Caco-2 (cell line): ENCODE data around the gene WDR20. TPM values are rescaled to one million over a fixed set of nuclear protein-coding genes. Genes with fewer than 3 reads are reported as not detected.

Experiments used
- BruUV-seq: library from RNA; stranded (reverse); fragments of 400-500 nt; replicated peaks from 2 replicates; lab custom pipeline; 2021; lab: Mats Ljungman, UMichigan
- CTCF ChIA-PET: fragments of 300-600 bp; sonication (Branson Sonifier 250); formaldehyde crosslinking; loops from one replicate; lab custom pipeline; 2022; ENCODE audit warnings: antibody characterized with exemption; lab: Charles Lee
- POLR2A ChIA-PET: fragments of 300-600 bp; sonication (Branson Sonifier 250); formaldehyde crosslinking; loops from one replicate; lab custom pipeline; 2022; ENCODE audit warnings: antibody characterized with exemption; lab: Charles Lee
- DNase-seq, 2 experiments: peaks; one replicate each; pipeline versions ENCODE4 v3.0.0 to v3.0.0-alpha.2; 2020 to 2022
- H3K27me3 ChIP-seq: replicated peaks from 2 replicates; pipeline ENCODE4 v1.6.0; 2011; ENCODE audit warnings: low read length; ENCODE audit not compliant: control insufficient read depth, insufficient read depth
- H3K36me3 ChIP-seq: 2 replicates; pipeline ENCODE4 v1.5.1; 2011; ENCODE audit warnings: low read length; ENCODE audit not compliant: control insufficient read depth, insufficient read depth
- H3K4me1 ChIP-seq: fragments of 250-450 bp; sonication (Bioruptor Pico); 2 replicates; pipeline ENCODE4 v1.5.1; 2020; ENCODE audit warnings: mild to moderate bottlenecking
- H3K4me3 ChIP-seq: 2 replicates; pipeline ENCODE4 v1.5.1; 2011; ENCODE audit warnings: low read depth, mild to moderate bottlenecking, control low read depth, low read length
- H3K9me3 ChIP-seq: fragments of 250-450 bp; sonication (Bioruptor Pico); 2 replicates; pipeline ENCODE4 v1.5.1; 2020; ENCODE audit warnings: mild to moderate bottlenecking, moderate library complexity
- H3K27ac Mint-ChIP-seq: one replicate; pipeline ENCODE4 v1.8.0; 2022; ENCODE audit warnings: mixed read lengths; ENCODE audit not compliant: unreplicated experiment
- H3K27me3 Mint-ChIP-seq: one replicate; pipeline ENCODE4 v1.8.0; 2022; ENCODE audit warnings: mixed read lengths; ENCODE audit not compliant: insufficient read depth, unreplicated experiment
- H3K36me3 Mint-ChIP-seq: one replicate; pipeline ENCODE4 v1.8.0; 2022; ENCODE audit warnings: mild to moderate bottlenecking, mixed read lengths; ENCODE audit not compliant: insufficient read depth, unreplicated experiment
- H3K4me1 Mint-ChIP-seq: one replicate; pipeline ENCODE4 v1.8.0; 2022; ENCODE audit warnings: low read depth, mixed read lengths; ENCODE audit not compliant: unreplicated experiment
- H3K4me3 Mint-ChIP-seq: one replicate; pipeline ENCODE4 v1.8.0; 2022; ENCODE audit warnings: mild to moderate bottlenecking, moderate library complexity, mixed read lengths; ENCODE audit not compliant: unreplicated experiment
- H3K9me3 Mint-ChIP-seq: one replicate; pipeline ENCODE4 v1.8.0; 2022; ENCODE audit warnings: mixed read lengths; ENCODE audit not compliant: unreplicated experiment
- intact Hi-C: fragments of 100-400 bp; cut with micrococcal nuclease; formaldehyde crosslinking; loops from one replicate; pipeline ENCODE4 v1.10.0; 2022; ENCODE audit not compliant: unreplicated experiment
- total RNA-seq: library from RNA; stranded (reverse); gene quantifications from 2 replicates; pipeline ENCODE4 v1.2.3, GENCODE V29; 2022
- TF ChIP-seq, protein P1 (sequence below), 2 experiments: fragments of 200-600 bp in 1 of 2; IDR thresholded peaks; 1 replicate in 1 of 2; 2 replicates in 1 of 2; pipeline versions ENCODE4 v1.5.1 to v1.8.0; 2011 to 2022; ENCODE audit warnings: antibody characterized with exemption in 1 of 2, control low read depth in 1 of 2, inconsistent platforms in 1 of 2, low read depth in 1 of 2, low read length in 1 of 2, mild to moderate bottlenecking in 1 of 2, moderate library complexity in 1 of 2; ENCODE audit not compliant: insufficient read depth in 1 of 2, severe bottlenecking in 1 of 2, unreplicated experiment in 1 of 2

Gene WDR20
- total RNA-seq, 1 experiment from 2014 or later, result 32.5 TPM

DNA sequence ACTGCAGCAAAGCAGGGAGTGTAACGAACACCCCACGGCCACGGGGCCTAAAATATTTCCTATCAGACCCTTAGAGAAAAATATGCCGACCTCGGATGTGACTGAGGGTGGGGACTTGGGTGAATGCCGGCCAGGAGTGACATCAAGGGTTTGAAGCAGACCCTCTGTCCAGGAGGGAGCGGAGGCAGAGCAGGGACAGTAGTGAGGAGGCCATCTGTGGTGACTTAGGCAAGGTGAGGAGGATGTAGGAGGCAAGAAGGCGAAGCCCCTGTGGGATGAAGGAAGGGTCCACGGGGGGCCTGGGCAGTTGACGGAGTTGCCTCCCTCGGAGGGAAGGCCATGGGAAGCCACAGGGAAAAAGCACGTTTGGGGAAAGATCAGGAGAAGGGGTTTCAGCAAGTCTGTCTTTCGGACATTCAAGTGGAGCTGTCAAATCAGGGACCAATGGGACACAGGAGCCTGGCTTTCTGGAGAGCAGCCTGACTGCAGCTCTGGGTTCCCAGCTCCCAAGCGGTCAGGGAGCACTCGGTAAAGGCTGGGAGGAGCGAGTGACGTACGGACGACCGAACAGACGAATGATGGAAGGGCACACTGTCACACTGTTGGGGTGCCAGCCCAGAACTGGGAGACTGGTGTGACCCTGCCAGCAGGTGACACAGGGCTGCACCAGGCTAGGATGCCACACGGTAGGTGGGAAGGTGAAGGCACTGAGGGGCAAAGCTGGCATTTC is 90.9 kb downstream of the WDR20 start:
- no TSS peak for BruUV-seq
- no peak overlapping the region for H3K4me3 ChIP-seq
- ChIA-PET CTCF (interaction anchor here (1.2 kb wide), 1 partner anchor 84 kb away, joined by 4 read pairs; no protein-coding TSS in a partner anchor), POLR2A (no interaction called here)
- no peaks in the 10 kb centered on the region for H3K27me3 ChIP-seq
- intact Hi-C loops, result no loop called here
- Mint-ChIP-seq H3K27me3 (no peaks in the 10 kb centered on the region), H3K4me1 (no peaks in the 10 kb centered on the region), H3K36me3 (no peaks in the 10 kb centered on the region), H3K9me3 (no peaks in the 10 kb centered on the region), H3K4me3 (no peak overlapping the region), H3K27ac (no peak overlapping the region)
- H3K9me3 ChIP-seq, result no peaks in the 10 kb centered on the region
- TF ChIP-seq, protein P1, sequence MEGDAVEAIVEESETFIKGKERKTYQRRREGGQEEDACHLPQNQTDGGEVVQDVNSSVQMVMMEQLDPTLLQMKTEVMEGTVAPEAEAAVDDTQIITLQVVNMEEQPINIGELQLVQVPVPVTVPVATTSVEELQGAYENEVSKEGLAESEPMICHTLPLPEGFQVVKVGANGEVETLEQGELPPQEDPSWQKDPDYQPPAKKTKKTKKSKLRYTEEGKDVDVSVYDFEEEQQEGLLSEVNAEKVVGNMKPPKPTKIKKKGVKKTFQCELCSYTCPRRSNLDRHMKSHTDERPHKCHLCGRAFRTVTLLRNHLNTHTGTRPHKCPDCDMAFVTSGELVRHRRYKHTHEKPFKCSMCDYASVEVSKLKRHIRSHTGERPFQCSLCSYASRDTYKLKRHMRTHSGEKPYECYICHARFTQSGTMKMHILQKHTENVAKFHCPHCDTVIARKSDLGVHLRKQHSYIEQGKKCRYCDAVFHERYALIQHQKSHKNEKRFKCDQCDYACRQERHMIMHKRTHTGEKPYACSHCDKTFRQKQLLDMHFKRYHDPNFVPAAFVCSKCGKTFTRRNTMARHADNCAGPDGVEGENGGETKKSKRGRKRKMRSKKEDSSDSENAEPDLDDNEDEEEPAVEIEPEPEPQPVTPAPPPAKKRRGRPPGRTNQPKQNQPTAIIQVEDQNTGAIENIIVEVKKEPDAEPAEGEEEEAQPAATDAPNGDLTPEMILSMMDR (IDR thresholded peaks at IDR 0.05; ENCODE audit: insufficient read depth in 1 of 2, low read depth in 1 of 2, low read length in 1 of 2, severe bottlenecking in 1 of 2, unreplicated experiment in 1 of 2), result no peak
- H3K4me1 ChIP-seq, result no peaks in the 10 kb centered on the region
- H3K36me3 ChIP-seq, result no peaks in the 10 kb centered on the region
- no peak for DNase-seq

DNA sequence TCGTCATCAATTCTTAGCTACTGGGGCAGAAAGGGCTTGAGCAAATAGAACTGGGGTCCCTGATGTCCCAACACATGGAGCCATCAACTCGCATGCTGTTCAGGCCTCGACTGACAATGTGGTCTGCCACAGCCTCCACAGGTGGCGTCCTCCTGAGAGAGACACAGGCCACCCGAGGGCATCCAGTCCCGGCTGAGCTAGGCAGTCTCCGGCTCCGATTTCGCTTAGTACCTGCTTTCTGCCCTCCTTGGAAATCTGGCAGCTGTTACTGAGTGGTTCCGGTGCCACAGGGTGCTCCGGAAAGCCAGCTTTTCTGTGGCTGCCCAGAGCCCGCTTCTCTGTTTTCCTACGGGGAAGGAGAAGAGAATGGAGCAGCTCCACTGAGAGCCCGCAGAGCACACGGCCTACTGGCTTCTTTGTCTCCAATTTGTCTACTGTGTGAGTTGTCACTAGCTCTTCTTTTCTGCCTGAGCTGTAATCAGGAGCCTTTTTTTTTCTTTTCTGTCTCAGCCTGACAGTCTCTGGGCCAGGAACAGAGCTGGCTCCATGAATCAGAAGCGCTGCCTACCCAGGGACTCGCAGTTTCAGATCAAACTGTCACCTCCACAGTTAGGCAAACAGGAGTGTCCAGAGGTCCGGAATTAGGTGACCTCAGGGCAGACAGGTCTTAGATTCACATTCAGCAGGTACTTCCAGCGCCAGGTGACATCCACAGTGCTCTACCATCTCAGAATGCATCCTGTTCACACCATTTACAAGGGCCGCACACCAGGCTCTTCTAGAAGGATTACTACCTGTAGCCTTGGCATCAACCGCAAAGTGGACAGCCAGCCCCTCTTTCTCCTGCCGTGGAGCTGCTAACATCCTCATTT is 92.0 kb downstream of the WDR20 start:
- Mint-ChIP-seq H3K27me3 (no peaks in the 10 kb centered on the region), H3K4me3 (no peak overlapping the region), H3K36me3 (no peaks in the 10 kb centered on the region), H3K27ac (no peak overlapping the region), H3K4me1 (no peaks in the 10 kb centered on the region), H3K9me3 (no peaks in the 10 kb centered on the region)
- no peaks in the 10 kb centered on the region for H3K36me3 ChIP-seq
- no peak for DNase-seq
- no peak overlapping the region for H3K4me3 ChIP-seq
- no peaks in the 10 kb centered on the region for H3K9me3 ChIP-seq
- no TSS peak for BruUV-seq
- TF ChIP-seq, protein P1 (IDR thresholded peaks at IDR 0.05; ENCODE audit: insufficient read depth in 1 of 2, low read depth in 1 of 2, low read length in 1 of 2, severe bottlenecking in 1 of 2, unreplicated experiment in 1 of 2), result no peak
- CTCF ChIA-PET, result interaction anchor here (1.0 to 1.2 kb wide), 2 partner anchors 83 to 86 kb away, joined by 3 to 4 read pairs; no protein-coding TSS in a partner anchor
- POLR2A ChIA-PET, result interaction anchor here (0.5 kb wide), 1 partner anchor 85 kb away, joined by 5 read pairs; no protein-coding TSS in a partner anchor
- H3K4me1 ChIP-seq, result no peaks in the 10 kb centered on the region
- no peaks in the 10 kb centered on the region for H3K27me3 ChIP-seq
- intact Hi-C loops, result no loop called here

DNA sequence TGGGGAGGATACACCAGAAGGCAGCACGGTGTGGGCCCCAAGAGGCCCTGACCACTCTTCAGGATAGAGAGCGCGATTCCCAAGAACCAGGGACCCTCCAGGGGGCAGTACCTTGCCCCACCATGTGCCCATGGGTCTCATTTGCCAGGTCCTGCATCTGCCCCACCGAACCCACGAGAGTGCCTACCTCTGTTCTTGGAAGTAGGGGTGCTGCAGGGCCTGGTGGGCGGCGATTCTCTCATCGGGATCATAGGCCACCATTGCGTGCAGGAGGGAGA is 92.6 kb downstream of the WDR20 start:
- POLR2A ChIA-PET, result interaction anchor here (0.5 kb wide), 1 partner anchor 84 kb away, joined by 5 read pairs; no protein-coding TSS in a partner anchor
- H3K36me3 ChIP-seq, result no peaks in the 10 kb centered on the region
- no peaks in the 10 kb centered on the region for H3K4me1 ChIP-seq
- TF ChIP-seq, protein P1 (IDR thresholded peaks at IDR 0.05; ENCODE audit: insufficient read depth in 1 of 2, low read depth in 1 of 2, low read length in 1 of 2, severe bottlenecking in 1 of 2, unreplicated experiment in 1 of 2), result no peak
- no peaks in the 10 kb centered on the region for H3K27me3 Mint-ChIP-seq
- H3K9me3 ChIP-seq, result no peaks in the 10 kb centered on the region
- intact Hi-C loops, result no loop called here
- DNase-seq, result no peak
- no TSS peak for BruUV-seq
- no peak overlapping the region for H3K27ac Mint-ChIP-seq
- no peaks in the 10 kb centered on the region for H3K27me3 ChIP-seq
- no peaks in the 10 kb centered on the region for H3K36me3 Mint-ChIP-seq
- H3K4me1 Mint-ChIP-seq, result no peaks in the 10 kb centered on the region
- H3K4me3 Mint-ChIP-seq, result no peak overlapping the region
- H3K9me3 Mint-ChIP-seq, result no peaks in the 10 kb centered on the region
- CTCF ChIA-PET, result no interaction called here
- no peak overlapping the region for H3K4me3 ChIP-seq
